NCI-H128 (cell line): ENCODE measurements around the gene C22orf15.
A peak's percentile ranks its signal among the peaks of the same experiment; 100 is the strongest.
"Not testable (repeated sequence)": the region's sequence is repeated elsewhere in the genome, so short reads cannot be mapped to it uniquely, and the experiment has no call there.

Experiments
- DNase-seq: peaks from one replicate; lab custom pipeline; 2025; ENCODE audit not compliant: unreplicated experiment; lab: John Stamatoyannopoulos, UW

C22orf15 gene

GRCh38 chr22:23762842-23763578 is at the start of gene C22orf15:
TSS of gene C22orf15 (plus strand) at chr22:23762990. CDS start at chr22:23763307, 317 bp downstream.
- no peak for DNase-seq

- no peak for DNase-seq
Measured at GRCh38 chr22:23713696-23714595, 48.8 kb upstream of the C22orf15 start.

- DNase-seq: no peak
Measured at GRCh38 chr22:23714596-23715578, 47.9 kb upstream of the C22orf15 start.

GRCh38 chr22:23715806-23716375 is 46.9 kb upstream of the C22orf15 start:
- DNase-seq: no peak

- peak; percentile 32 for DNase-seq
Measured at GRCh38 chr22:23716811-23717801, 45.7 kb upstream of the C22orf15 start.

GRCh38 chr22:23718371-23719165 is 44.2 kb upstream of the C22orf15 start:
- DNase-seq: no peak

- DNase-seq: no peak
Measured at GRCh38 chr22:23720855-23721254, 41.9 kb upstream of the C22orf15 start.

GRCh38 chr22:23722160-23722559 is 40.6 kb upstream of the C22orf15 start:
- no peak for DNase-seq

- no peak for DNase-seq
Measured at GRCh38 chr22:23722724-23723123, 40.1 kb upstream of the C22orf15 start.

- DNase-seq: not testable (repeated sequence)
Measured at GRCh38 chr22:23728108-23728507, 34.7 kb upstream of the C22orf15 start.

- DNase-seq: no peak
Measured at GRCh38 chr22:23737696-23738095, 25.1 kb upstream of the C22orf15 start.

GRCh38 chr22:23742505-23743264 is 20.1 kb upstream of the C22orf15 start:
- no peak for DNase-seq

GRCh38 chr22:23743303-23743705 is 19.5 kb upstream of the C22orf15 start:
- no peak for DNase-seq

GRCh38 chr22:23744001-23744400 is 18.8 kb upstream of the C22orf15 start:
- DNase-seq: no peak

- no peak for DNase-seq
Measured at GRCh38 chr22:23744485-23744884, 18.3 kb upstream of the C22orf15 start.

- DNase-seq: no peak
Measured at GRCh38 chr22:23745791-23746190, 17.0 kb upstream of the C22orf15 start.

- DNase-seq: no peak
Measured at GRCh38 chr22:23749841-23750301, 12.9 kb upstream of the C22orf15 start.

GRCh38 chr22:23750367-23750713 is 12.4 kb upstream of the C22orf15 start:
- no peak for DNase-seq
